GM18907 (cell line): ENCODE results near the gene REXO1.

ENCODE experiments used
- ATAC-seq: cut with Tn5 transposase; IDR thresholded peaks from one replicate; pipeline ENCODE4 v1.9.1; 2021; ENCODE audit warnings: mild to moderate bottlenecking, moderate library complexity; ENCODE audit not compliant: unreplicated experiment

REXO1 gene

GRCh38 chr19:1860821-1861598 is 12.7 kb upstream of the REXO1 start:
- no peak for ATAC-seq

DNA sequence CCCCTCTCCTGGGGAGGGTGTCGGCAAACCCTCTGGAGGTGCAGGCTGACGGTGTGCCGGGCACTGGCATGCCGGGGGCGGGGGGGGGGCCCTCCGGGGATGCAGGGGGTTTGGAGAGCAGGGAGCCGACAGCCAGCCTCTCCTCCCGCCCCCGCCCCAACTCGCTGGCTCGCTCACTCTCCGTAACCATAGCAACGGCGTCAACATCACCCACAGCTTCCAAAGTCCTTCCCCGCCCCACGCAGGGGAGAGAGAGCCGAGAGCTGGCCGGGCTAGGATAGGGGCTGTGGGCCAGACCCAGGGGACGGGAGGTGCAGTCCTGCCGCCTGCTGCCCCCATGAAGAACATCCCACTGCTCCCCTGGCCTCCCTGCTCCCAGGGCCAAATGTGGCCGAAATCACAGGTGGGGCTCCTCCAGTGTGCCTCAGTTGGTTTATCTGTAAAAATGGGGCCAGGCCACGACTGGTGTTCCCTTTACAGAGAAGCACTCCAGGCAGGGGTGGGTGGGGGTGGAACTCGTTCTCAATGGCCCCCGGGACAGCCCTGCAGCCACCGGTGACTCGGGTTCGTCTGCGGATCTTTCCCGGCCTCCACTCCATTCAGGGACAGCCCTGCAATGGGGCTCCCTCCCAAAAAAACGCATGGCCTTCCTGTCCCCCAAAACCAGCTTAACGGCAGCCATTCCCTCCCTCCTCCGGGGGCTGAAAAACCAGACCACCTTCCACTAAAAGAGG is 11.9 kb upstream of the REXO1 start:
- no peak for ATAC-seq

DNA sequence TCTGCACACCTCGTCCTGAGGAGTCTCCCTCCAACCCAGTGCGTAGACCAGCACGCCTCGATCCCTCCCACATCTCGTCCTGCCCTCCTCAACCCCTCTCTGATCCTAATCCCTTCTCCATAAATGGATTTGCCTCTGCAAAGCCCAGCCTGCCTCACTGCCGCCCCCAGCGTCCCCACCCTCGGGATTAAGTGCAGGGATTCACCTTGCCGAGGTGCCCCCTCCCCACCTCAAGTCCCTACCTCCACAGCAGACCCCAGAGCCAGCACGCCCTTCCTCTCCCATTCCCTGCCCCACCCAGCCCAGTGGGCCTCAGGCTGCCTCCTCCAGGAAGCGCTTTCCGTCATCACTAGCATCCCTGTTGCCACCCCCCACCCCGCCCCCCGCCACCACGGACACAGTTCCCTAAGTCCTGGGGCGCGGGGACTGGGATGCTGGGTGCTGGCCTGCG is 11.1 kb upstream of the REXO1 start:
- no peak for ATAC-seq

GRCh38 chr19:1858412-1859081 is 10.3 kb upstream of the REXO1 start:
- ATAC-seq, result no peak

DNA sequence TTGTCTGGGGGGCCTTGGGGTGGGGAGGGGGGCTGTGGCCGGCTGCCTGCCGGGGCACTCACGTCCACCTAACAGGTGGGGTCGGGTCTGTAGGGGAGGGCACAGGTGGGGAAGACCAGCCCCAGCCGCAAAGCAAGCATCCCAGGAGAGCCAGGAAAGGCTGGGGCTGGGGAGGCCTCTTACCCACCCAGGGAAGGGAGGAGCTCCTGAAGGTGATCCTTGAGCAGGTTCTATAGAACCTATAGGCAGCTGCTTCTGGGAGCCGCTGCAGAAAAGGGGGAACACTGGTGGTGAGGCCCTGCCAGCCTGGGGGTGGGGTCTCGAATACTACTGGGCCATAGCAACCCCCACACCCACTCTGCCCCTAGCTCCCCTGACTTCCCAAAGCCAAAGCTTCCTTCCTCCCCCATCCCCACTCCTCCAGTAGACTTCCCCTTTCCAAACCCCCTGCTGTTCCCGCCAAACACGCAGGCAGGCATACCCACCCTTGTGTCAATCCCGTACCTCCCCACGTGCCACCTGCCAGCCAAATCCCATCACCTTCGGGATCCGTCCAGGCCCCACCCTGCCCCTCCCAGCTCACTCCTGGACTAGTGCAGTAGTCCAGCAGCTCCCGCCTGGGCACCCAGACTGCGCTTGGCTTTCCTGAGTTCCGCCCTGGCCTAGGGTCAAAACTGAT is 9.5 kb upstream of the REXO1 start:
- no peak for ATAC-seq

- ATAC-seq, result no peak
Measured at GRCh38 chr19:1856698-1857603, 8.7 kb upstream of the REXO1 start.

DNA sequence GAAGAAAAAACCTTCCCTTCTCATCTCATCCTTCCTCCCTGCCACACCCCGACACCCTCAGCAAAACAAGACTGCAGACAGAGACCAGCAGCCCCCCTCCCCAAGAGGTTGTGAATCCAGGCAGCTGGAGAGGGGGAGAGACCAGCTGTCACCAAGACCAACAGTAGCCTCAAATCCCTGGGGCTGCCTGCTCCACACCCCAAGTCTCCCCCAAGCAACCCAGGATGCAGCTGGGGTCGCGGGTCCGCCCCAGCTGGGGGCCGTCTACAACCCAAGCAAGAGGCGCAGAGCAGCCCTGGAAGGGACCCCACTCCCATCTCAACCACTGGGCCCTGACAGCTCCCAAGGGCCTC is 8.0 kb upstream of the REXO1 start:
- ATAC-seq, result no peak

DNA sequence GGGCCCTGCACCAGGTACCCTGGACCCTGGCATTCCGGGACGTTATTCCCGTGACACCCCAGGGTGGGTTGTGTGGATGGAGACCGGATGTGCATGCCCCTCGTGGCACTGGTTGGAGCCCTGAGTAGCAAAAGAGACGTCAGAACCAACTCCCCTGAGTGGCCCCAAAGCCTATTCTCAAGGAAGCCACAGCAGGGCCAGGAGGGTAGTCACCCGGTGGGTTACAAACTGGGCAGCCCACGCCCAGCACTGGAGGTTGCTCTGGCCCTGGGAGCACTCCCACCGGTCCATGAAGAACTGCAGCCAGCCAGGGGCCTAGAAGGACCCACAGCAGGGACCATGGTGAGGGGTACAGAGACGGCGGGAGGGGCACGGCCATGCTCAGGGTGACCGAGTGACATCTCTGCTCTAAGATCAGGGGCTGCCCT is 7.6 kb upstream of the REXO1 start:
- peak; percentile 3 for ATAC-seq

DNA sequence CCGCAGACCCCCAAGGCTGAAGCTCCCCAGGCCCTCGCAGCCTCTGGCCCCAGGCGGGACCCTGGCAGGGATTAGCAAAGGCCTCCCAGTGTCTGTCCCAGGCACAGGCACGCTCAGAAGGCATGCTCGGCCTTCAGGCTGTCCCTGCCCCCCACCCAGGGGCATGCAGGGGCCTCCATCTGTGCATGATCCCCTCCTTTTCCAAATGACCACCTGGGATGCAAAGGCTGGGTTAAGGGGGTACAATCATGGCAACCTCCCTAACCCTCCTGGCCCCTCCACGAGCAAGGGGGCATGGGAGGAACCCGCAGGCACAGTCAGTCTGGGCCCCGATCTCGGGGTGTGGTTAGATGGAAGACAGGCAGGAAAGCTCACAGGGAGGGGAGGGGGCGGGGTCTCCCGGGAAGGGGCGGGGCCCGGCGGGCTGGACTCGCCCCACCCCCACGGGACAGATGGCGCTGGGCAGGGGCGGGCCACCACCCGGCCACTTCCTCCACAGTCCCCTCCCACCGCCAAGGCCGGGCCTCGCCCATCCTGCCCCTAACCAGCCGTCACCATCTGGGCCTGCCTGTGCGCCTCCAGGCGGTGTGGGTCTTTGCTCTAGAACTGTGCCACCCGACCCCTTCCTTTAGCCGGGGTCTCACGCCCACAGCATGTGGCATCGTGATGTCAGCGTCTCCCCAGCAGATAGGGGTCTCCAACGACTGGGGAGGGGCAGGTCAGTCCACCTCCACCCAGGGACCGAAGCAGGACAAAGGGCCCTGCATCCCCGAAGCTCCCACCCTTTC is 7.0 kb upstream of the REXO1 start:
- peak; percentile 54 for ATAC-seq

- no peak for ATAC-seq
Measured at GRCh38 chr19:1854542-1855039, 6.3 kb upstream of the REXO1 start.

DNA sequence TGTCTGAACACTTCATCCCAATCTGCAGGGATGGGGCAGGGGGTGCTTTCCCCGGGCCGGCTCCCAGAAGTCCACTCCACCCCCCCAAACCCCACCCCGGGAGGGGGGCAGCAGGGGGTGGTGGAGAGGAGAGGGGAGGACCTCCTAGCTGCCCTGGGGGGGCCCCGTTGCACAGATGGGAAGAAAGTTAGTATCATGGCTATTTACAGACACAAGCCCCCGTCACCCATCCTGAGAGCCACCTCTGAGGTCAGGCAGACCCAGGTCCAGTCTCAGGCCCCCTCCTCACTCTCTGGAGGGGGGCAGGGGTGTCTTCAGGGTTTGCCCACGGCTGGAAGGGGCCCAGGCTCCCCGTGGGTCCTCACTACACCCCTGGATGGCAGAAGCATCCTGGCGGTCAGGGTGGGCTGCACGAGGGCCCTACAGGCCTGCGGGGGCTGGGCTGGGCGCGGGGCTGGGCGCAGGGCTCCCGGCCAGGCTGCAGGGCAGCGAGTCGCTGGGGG is 5.8 kb upstream of the REXO1 start:
- no peak for ATAC-seq

DNA sequence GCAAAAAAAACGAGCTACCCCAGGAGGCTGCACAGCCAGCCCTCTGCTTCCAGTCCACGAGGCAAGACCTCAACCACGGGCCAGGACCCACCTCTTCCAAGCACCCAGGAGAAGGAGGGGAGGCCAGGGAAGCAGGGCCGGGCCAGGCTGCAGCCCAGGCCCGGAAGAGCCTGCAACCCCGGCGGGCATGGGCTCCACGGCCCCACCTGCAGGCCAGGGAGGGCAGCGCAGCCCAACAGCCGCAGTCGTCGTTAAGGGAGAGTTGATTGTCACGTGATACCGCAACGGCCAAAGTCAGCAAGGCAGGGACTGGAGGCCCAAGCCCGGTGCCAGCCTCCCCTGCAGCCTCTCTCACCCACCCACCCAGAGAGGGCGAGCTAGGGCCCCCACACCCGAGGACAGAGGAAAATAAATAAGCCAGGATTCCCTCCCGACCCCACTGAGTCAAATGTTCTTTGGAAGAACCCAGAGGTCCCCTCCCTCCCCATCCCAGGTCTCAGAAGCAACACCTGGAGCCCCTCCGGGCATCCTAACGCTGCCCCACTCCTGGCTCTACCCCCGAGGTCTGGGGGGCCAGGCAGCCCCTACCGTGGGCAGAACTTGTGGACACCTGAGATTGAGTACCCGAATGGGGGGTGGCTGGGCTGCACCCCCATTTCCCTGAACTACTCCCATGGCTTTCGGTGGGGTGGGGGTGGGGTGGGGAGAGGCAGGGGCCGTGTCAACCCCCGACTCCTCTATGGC is 5.2 kb upstream of the REXO1 start:
- no peak for ATAC-seq

GRCh38 chr19:1852581-1853128 is 4.4 kb upstream of the REXO1 start:
- ATAC-seq, result no peak

GRCh38 chr19:1851654-1852580 is 3.6 kb upstream of the REXO1 start:
- ATAC-seq, result no peak

- ATAC-seq, result no peak
Measured at GRCh38 chr19:1850809-1851653, 2.7 kb upstream of the REXO1 start.

DNA sequence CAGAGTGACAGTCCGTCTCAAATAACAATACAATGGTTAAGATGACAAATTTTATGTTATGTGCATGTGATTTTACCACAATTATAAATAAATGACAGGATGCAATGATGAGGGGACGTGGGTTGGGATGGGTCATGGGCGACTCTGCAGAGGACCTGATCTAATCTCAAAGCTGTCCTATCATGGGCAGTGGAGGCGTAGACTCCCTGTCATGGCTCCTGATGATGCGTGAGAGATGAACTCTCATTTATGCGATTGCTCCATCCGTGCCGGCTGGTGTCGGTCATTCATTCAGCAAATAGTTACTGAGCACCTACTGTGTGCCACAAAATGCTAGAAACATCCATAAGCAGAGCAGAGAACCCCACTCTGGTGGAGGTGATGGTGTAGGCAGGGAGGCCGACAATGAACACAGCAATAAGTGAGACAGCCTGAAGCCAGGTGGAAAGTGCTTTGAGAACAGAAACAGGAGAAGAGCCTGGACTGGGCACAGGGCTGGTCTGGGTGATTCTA is 1.7 kb upstream of the REXO1 start:
- no peak for ATAC-seq
